Body of pancreas (tissue), 4 donors: ENCODE measurements around the gene ATXN7. TPM values are rescaled to one million over a fixed set of nuclear protein-coding genes. Genes with fewer than 3 reads are reported as not detected.

Experiments used
- ATAC-seq: fragments of 150-250 bp; one replicate; pipeline ENCODE4 v1.9.1; 2016
- DNase-seq, 4 donors: peaks; one replicate each; pipeline ENCODE4 v3.0.0-alpha.2; 2019
- H3K27ac ChIP-seq, 4 donors: fragments of 200-600 bp; sonication (generic); 1 replicate in 3 of 4; 2 replicates in 1 of 4; pipeline versions ENCODE4 v1.5.1 to v1.6.1; 2016 to 2019; ENCODE audit warnings: mild to moderate bottlenecking in 1 of 4, mixed read lengths in 1 of 4, moderate library complexity in 1 of 4
- H3K27me3 ChIP-seq, 2 donors: fragments of 200-600 bp; sonication (generic); one replicate each; pipeline ENCODE4 v1.6.0; 2016; ENCODE audit warnings: mild to moderate bottlenecking in 1 of 2
- H3K36me3 ChIP-seq, 2 donors: fragments of 200-600 bp; sonication (generic); replicated peaks in 1 of 2; 2 replicates each; pipeline ENCODE4 v1.5.1; 2016; ENCODE audit warnings: low read depth in 2 of 2; ENCODE audit not compliant: insufficient read depth in 1 of 2
- H3K4me1 ChIP-seq: fragments of 200-600 bp; sonication (generic); one replicate; pipeline ENCODE4 v1.6.0; 2016
- H3K4me3 ChIP-seq, 2 donors: fragments of 200-600 bp; sonication (generic); 1 replicate in 1 of 2; 2 replicates in 1 of 2; pipeline ENCODE4 v1.5.1; 2016 to 2019
- H3K9me3 ChIP-seq, 3 donors: fragments of 200-600 bp; sonication (generic); 1 replicate in 2 of 3; 2 replicates in 1 of 3; pipeline ENCODE4 v1.5.1; 2016
- CTCF ChIP-seq, 7 experiments: fragments of 450-650 bp in 4 of 7; fragments of 200-600 bp in 3 of 7; sonication (generic) in 3 of 7; IDR thresholded peaks; one replicate each; pipeline ENCODE4 v1.5.1; 2016 to 2019; ENCODE audit warnings: antibody characterized with exemption in 7 of 7
- POLR2A ChIP-seq, 3 donors: fragments of 450-650 bp; IDR thresholded peaks; one replicate each; pipeline ENCODE4 v1.6.1; 2016; ENCODE audit warnings: antibody characterized with exemption in 3 of 3, mild to moderate bottlenecking in 2 of 3
- WGBS, 2 donors: methylation state at CpG; one replicate each; pipeline ENCODE4 v1.1.5; 2017; 5-methylcytosine and 5-hydroxymethylcytosine counted together
- intact Hi-C: fragments of 100-400 bp; cut with DNase I; formaldehyde crosslinking; loops from one replicate; pipeline ENCODE4 v1.15.1; 2023
- total RNA-seq, 2 donors: library from RNA; depleted of rRNA; stranded (reverse); fragments of >200 nt; gene quantifications; one replicate each; pipeline ENCODE4 v1.1.0, GENCODE V29; 2016

ATXN7 gene
- total RNA-seq, 2 donors from 2014 or later, result 36.3 to 43.8 TPM

DNA sequence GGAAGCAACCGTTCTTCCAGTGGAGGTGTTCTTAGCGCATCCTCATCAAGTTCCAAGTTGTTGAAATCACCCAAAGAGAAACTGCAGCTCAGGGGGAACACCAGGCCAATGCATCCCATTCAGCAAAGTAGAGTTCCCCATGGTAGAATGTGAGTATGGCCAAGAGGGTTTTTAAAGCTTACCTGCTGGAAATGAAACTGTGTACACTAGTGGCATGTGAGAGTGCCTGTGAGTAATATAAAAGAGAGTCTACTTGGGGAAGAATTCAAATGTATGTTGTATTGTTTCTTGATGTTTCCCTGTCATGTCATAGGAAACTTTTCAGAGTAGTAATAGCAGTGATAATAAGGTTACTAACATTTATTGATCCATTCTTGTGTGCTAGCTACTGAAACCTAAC is 116.4 kb downstream of the ATXN7 start:
- H3K27ac ChIP-seq, result peak overlapping the region; percentile 70 to 90 (median 82)
- TF ChIP-seq CTCF (IDR thresholded peaks at IDR 0.05), result no peak
- no peak for TF ChIP-seq POLR2A (IDR thresholded peaks at IDR 0.05)
- ATAC-seq (no peak), DNase-seq (no peak)
- no peaks in the 10 kb centered on the region for H3K27me3 ChIP-seq
- WGBS, 2 donors, result 80 to 88% methylated on average over 2 of the region's 2 CpGs
- intact Hi-C loops, result no loop called here
- peaks cover 74% of the 10 kb centered on the region for H3K4me1 ChIP-seq
- H3K9me3 ChIP-seq, result no peaks in the 10 kb centered on the region
- peaks cover 0 to 8% of the 10 kb centered on the region in 2 donors for H3K36me3 ChIP-seq
- H3K4me3 ChIP-seq, result no peak overlapping the region

- Histone ChIP-seq H3K4me3 (no peak overlapping the region), H3K4me1 (peaks cover 73% of the 10 kb centered on the region), H3K36me3 (peaks cover 0 to 12% of the 10 kb centered on the region in 2 donors), H3K27me3 (no peaks in the 10 kb centered on the region), H3K27ac (peak overlapping the region; percentile 70 to 90 (median 82)), H3K9me3 (no peaks in the 10 kb centered on the region)
- DNase-seq (peak; percentile 81 to 90 (median 86)), ATAC-seq (peak; percentile 73)
- WGBS, 2 donors, result 33 to 40% methylated on average over 8 of the region's 8 CpGs
- intact Hi-C loops, result no loop called here
- TF ChIP-seq POLR2A (IDR thresholded peaks at IDR 0.05) (peak in 2 of 3 donors; percentile 15 to 32), CTCF (IDR thresholded peaks at IDR 0.05) (no peak)
These were observed 117.3 kb downstream of the ATXN7 start for GRCh38 chr3:63980830-63981498.

- peak overlapping the region; percentile 6 to 90 (median 82) for H3K27ac ChIP-seq
- peaks cover 73% of the 10 kb centered on the region for H3K4me1 ChIP-seq
- DNase-seq (no peak), ATAC-seq (no peak)
- H3K4me3 ChIP-seq, result no peak overlapping the region
- intact Hi-C loops, result no loop called here
- TF ChIP-seq POLR2A (IDR thresholded peaks at IDR 0.05) (no peak), CTCF (IDR thresholded peaks at IDR 0.05) (no peak)
- no peaks in the 10 kb centered on the region for H3K9me3 ChIP-seq
- H3K27me3 ChIP-seq, result no peaks in the 10 kb centered on the region
- WGBS, 2 donors, result 91 to 92% methylated on average over 4 of the region's 4 CpGs
- peaks cover 0 to 12% of the 10 kb centered on the region in 2 donors for H3K36me3 ChIP-seq
These were observed 118.3 kb downstream of the ATXN7 start for GRCh38 chr3:63981980-63982379.

- WGBS, 2 donors, result 97 to 100% methylated on average over 3 of the region's 3 CpGs
- peaks cover 0 to 19% of the 10 kb centered on the region in 2 donors for H3K36me3 ChIP-seq
- intact Hi-C loops, result no loop called here
These were observed 120.7 kb downstream of the ATXN7 start for GRCh38 chr3:63984391-63984790.

More at GRCh38 chr3:63984391-63984790, 120.7 kb downstream of the ATXN7 start:
- ATAC-seq, result no peak
- peaks cover 53% of the 10 kb centered on the region for H3K4me1 ChIP-seq
- peak overlapping the region in 1 of 4 donors; percentile 14 for H3K27ac ChIP-seq
- H3K4me3 ChIP-seq, result no peak overlapping the region
- no peaks in the 10 kb centered on the region for H3K27me3 ChIP-seq
- TF ChIP-seq CTCF (IDR thresholded peaks at IDR 0.05), result no peak
- no peaks in the 10 kb centered on the region for H3K9me3 ChIP-seq
- DNase-seq, result no peak
